Activated CD4-positive, CD25-positive, alpha-beta regulatory T cell treated with anti-CD3 and anti-CD28 coated beads, Interleukin-2, amount 50 U/mL, for 16 hours (primary cell): ENCODE measurements around the gene CCDC116.
"Not testable (repeated sequence)": the region's sequence is repeated elsewhere in the genome, so short reads cannot be mapped to it uniquely, and the experiment has no call there.

Experiments
- DNase-seq: peaks from one replicate; pipeline ENCODE4 v3.0.0-alpha.2; 2020; ENCODE audit warnings: low read depth, low spot score

The CCDC116 gene

DNA sequence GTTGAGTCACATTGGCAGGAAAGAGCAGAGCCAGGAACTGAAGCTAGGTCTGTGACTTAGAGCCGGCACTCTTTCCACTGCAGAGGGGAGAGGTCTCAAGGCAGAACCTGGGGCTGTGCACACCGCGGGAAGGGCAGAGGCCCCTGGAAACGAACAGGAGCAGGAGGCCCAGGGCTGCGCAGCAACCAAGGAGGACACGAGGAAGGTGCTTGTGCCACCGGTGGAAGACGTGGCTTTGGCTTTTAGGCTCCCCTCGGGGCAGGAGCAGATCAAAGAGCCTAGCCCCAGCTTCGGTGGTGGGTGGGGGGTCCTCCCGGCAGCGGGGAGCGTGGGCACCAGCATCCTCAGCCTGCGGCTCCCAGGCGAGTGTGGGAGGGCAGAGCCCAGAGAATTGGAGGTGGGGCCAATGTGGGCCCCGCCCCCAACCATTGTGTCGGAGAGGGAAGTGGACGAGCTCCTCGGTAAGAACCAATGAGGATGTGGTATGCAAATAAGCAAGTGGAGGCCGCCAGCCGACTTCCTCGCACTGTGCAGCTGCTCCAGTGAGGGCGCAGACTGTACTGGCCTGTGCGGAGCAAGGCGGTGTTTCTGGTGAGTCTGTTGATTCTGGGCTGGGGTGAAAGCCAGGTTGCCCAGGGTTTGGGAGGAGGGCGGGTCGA is at the start of gene CCDC116:
Gene CCDC116, plus strand, starts transcription at position 524 of the 659 bp plus-strand sequence. CDS start 422 bp downstream, outside the sequence.
- DNase-seq = no peak

GRCh38 chr22:21582801-21583740 is 49.5 kb upstream of the CCDC116 start:
- no peak for DNase-seq

GRCh38 chr22:21585389-21585788 is 47.2 kb upstream of the CCDC116 start:
- no peak for DNase-seq

DNA sequence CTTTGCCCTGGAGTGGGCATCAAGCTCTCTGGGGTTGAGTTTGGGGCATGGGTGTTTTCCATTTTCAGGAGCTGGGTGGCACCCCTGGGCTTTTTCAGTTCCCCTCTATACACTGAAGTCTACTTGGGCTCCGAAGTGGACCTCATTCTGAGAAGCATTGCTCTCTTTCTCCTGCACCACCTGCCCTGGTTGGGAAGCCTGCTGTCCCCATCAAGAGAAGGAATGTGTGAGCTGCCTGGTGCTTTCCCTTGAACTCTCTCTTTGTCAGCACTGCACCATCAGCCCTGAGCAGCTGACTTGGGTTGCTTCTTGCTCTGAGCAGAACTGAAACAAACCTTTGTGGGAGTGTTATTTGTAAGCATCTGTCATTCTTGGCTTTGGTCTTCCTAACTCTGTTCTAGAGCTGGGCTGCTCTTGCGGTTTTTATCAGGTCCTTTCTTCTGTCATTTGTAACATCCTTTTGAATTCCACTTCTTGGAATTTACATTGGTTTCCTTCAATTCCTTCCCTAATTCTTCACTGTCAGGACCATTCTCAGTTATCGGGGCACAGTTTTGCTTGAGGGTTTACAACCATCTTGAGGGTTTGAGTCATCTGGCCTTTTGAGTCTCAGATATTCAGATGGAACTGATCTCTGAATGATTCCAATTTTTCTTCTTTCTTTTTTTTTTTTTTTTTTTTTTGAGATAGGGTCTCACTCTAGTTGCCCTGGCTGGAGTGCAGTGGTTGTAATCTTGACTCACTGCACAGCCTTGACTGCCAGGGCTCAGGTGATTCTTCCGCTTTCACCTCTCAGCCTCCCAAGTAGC is 44.6 kb upstream of the CCDC116 start:
- DNase-seq = no peak

- DNase-seq = no peak
Measured at GRCh38 chr22:21589396-21589795, 43.2 kb upstream of the CCDC116 start.

GRCh38 chr22:21590809-21591641 is 41.5 kb upstream of the CCDC116 start:
- DNase-seq = no peak

DNA sequence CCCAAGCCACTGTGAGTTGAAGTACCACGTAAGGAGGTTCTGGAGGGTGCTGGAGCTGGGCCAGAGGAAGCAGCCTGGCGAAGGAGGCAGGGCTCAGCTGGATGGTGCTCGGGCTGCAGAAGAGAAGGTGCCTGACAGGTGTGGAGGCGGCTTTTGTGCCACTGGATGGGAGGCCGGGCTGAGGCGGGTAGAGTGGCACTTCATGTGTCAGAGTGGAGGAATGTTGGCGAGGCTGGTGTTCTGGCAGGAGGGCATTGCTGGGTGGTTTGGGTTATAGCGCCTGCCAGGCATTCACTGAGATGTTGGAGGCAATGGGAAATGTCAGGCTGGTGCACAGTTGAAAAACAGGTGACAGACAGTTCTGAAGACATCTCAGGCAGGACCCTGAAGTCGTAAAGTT is 40.9 kb upstream of the CCDC116 start:
- DNase-seq = no peak

DNA sequence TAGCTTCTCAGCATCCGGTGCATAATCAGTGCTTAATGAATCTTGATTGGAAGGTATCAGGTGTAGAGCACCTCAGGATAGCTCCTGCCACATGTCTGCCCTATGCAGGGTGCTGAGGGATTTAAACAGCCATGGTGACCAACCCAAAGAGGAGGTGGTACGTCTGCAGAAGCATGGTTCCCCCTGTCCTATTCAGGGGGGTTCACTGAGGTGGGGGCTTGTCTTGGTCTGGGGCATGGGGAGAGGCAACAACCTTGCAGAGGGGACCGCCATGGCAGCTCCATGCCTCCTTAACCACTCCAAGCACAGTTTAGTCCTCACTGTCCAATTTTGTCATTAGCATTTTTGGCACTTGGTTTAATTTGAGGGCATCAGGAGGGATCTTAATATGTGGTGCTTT is 40.1 kb upstream of the CCDC116 start:
- no peak for DNase-seq

- no peak for DNase-seq
Measured at GRCh38 chr22:21593406-21594232, 38.9 kb upstream of the CCDC116 start.

DNA sequence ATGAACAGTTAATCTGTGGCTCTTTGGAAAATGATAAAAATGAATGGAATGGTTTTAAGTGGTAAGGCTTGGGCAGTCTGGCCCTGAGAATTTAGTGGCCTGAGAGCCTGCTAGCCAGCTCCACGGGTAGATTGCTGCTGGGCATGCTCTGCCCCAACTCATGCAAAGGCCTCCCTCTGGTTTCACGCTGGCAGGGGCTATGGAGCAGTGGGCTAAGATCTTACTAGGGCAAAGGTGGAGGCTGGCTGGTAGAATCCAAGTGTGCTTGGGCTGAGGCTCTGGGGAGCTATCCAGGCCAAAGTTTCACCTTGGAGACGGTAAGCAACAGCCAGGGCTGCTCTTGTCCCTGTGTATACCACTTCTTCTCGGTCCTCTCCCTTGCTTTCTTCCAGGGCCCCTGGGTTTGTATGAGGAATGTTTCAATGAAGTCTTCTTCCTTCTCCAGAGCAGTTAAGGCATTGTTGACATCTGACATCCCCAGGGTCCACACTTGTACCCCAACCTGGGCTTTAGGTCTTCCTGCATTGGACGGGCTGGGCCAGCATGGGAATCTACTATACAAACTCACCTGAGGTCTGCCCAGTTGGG is 37.6 kb upstream of the CCDC116 start:
- no peak for DNase-seq

DNA sequence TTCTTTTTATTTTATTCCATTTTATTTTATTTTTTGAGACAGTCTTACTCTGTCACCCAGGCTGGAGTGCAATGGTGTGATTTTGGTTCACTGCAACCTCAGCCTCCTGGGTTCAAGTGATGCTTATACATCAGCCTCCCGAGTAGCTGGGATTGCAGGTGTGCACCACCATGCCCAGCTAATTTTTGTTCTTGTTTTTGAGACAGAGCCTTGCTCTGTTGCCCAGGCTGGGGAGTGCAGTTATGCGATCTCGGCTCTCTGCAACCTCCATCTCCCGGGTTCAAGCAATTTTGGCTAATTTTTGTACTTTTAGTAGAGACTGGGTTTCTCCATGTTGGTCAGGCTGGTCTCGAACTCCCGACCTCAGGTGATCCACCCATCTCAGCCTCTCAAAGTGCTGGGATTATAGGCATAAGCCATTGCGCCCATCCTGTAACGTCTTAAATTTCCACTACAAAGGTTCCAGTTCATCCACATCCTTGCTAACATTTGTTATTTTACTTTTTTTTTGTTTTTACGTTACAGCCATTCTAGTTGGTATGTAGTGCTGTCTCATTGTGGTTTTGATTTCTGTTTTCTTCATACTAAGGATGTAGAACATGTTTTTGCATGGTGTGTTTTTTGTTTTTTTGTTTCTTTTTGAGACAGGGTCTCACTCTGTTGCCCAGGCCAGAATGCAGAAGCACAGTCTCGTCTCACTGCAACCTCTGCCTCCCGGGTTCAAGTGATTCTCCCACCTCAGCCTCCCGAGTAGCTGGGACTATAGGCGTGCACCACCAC is 36.0 kb upstream of the CCDC116 start:
- DNase-seq = not testable (repeated sequence)

DNA sequence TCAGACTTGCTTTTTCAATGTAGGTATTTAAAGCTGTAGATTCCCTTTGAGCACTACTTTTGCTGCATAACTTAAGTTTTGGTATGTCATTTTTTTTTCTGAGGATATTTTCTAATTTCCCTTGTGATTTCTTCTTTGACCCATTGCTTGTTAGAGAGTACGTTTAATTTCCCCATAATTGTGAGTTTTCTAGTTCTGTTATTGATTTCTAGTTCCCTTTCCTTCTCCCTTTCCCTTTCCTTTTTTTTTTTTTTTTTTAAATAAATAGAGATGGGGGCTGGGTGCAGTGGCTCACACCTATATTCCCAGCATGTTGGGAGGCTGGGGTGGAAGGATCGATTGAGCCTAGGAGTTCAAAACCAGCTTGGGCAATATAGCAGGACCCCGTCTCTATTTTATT is 34.3 kb upstream of the CCDC116 start:
- no peak for DNase-seq

DNA sequence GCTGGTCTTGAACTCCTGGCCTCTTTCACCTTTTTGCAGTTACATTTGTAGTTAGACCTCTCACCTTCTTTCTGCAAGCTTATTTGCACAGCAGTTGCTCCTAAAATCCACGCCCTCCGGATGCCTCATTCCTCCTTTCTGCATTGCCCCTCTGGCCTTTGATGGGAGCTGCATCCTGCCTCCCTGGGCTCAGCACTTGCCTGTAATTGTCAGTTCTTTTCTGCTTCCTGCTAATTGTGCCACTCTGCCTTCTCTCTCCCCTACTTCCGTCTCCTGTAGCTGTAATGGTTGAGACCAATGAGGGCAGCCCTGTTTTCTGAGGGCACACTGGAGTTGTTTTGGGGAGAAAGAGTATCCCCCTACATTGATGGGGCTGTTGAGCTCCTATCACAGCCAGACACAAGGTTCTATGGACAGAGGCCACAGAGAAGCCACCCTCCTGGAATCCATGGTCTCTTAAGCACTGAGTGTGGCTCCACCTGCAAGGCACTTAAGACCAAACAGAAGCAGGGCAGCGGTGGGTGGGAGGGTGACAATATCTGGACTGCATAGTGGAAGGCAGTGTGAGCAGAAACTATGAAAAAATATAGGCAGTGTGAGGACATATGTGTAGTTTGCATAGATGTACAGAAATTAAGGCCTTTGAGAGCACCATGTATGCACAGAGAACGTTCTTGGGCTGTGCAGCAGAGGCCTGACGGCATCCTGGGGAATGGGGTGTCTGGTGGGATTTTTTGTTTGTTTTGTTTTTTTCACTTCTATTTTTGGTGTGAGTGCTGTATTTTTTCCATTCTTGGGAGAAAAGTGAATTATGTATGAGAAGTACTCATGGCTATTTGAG is 33.3 kb upstream of the CCDC116 start:
- no peak for DNase-seq

GRCh38 chr22:21602579-21602978 is 30.0 kb upstream of the CCDC116 start:
- DNase-seq = no peak

GRCh38 chr22:21603973-21604372 is 28.6 kb upstream of the CCDC116 start:
- no peak for DNase-seq

- DNase-seq = no peak
Measured at GRCh38 chr22:21605887-21606564, 26.5 kb upstream of the CCDC116 start.

DNA sequence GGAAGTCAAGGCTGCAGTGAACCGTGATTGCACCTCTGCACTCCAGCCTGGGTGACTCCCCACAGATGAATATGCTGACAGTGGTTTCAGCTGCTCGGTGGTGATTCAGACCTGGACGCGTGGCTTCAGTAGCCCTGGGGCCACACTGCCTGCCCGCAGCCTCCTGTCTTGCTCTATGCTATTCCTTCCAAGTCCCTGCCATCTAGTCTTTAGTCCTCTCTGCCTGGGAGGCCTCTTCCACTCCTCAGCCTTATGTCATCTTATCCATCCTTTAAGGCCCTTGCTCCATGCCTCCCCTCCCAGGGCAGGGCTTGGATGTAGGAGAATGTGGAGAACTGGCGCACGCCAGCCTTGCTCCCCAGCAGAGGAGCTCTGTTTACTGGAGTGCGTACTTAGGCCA is 25.8 kb upstream of the CCDC116 start:
- no peak for DNase-seq
